H1 (cell line): ENCODE data around the gene ZNF483. TPM values are rescaled to one million over a fixed set of nuclear protein-coding genes. Genes with fewer than 3 reads are reported as not detected.
A peak's percentile ranks its signal among the peaks of the same experiment; 100 is the strongest.

Experiments used
- CTCF ChIA-PET: fragments of 300-600 bp; sonication (Branson Sonifier 250); formaldehyde crosslinking; loops from one replicate; lab custom pipeline; 2021; ENCODE audit not compliant: partially characterized antibody; lab: Charles Lee
- POLR2A ChIA-PET: fragments of 300-600 bp; sonication (Branson Sonifier 250); formaldehyde crosslinking; loops from one replicate; lab custom pipeline; 2021; ENCODE audit warnings: inconsistent platforms; ENCODE audit not compliant: partially characterized antibody; lab: Charles Lee
- DNase-seq, 2 experiments: peaks; one replicate each; pipeline versions ENCODE4 v3.0.0 to v3.0.0-alpha.2; 2010 to 2022; ENCODE audit warnings: low spot score in 2 of 2, low read depth in 1 of 2, mixed read lengths in 1 of 2
- FAIRE-seq: peaks from 2 replicates; lab custom pipeline; 2011; peaks lifted over from hg19 to GRCh38; lab: Jason Lieb, UNC
- H2AFZ ChIP-seq: 2 replicates; pipeline ENCODE4 v1.8.1; 2012; ENCODE audit warnings: low read length, inconsistent platforms
- H2AK5ac ChIP-seq: 2 replicates; pipeline ENCODE4 v1.6.1; 2013; ENCODE audit warnings: low read depth, low read length
- H2BK120ac ChIP-seq: replicated peaks from 2 replicates; pipeline ENCODE3; 2013; ENCODE audit warnings: low read depth, low read length, inconsistent platforms
- H2BK12ac ChIP-seq: 2 replicates; pipeline ENCODE4 v1.6.1; 2013; ENCODE audit warnings: low read depth, low read length
- H2BK15ac ChIP-seq: 2 replicates; pipeline ENCODE4 v1.6.1; 2013; ENCODE audit warnings: low read length
- H2BK20ac ChIP-seq: 2 replicates; pipeline ENCODE4 v1.6.1; 2013; ENCODE audit warnings: low read length
- H2BK5ac ChIP-seq: 2 replicates; pipeline ENCODE4 v1.6.1; 2013; ENCODE audit warnings: low read depth, low read length
- H3K14ac ChIP-seq: 2 replicates; pipeline ENCODE4 v1.6.1; 2013; ENCODE audit warnings: inconsistent platforms; ENCODE audit not compliant: insufficient read length
- H3K18ac ChIP-seq: 2 replicates; pipeline ENCODE4 v1.6.1; 2013; ENCODE audit warnings: low read length; ENCODE audit errors: extremely low read depth
- H3K23ac ChIP-seq: 2 replicates; pipeline ENCODE4 v1.6.1; 2013; ENCODE audit warnings: inconsistent platforms; ENCODE audit not compliant: insufficient read length
- H3K23me2 ChIP-seq: 2 replicates; pipeline ENCODE4 v1.6.1; 2013; ENCODE audit warnings: low read depth, low read length
- H3K27ac ChIP-seq: 2 replicates; pipeline ENCODE4 v1.6.1; 2011; ENCODE audit warnings: low read depth, low read length, inconsistent platforms
- H3K27me3 ChIP-seq, 4 experiments: replicated peaks in 1 of 4; 1 replicate in 1 of 4; 2 replicates in 3 of 4; pipeline versions ENCODE4 v1.6.1 to v1.8.1; 2011 to 2013; ENCODE audit warnings: low read length in 3 of 4, mild to moderate bottlenecking in 3 of 4, inconsistent platforms in 2 of 4, mixed read lengths in 2 of 4, moderate library complexity in 1 of 4; ENCODE audit not compliant: control insufficient read depth in 3 of 4, insufficient read depth in 3 of 4; ENCODE audit errors: extremely low read depth in 1 of 4
- H3K36me3 ChIP-seq, 4 experiments: 2 replicates each; pipeline versions ENCODE4 v1.6.1 to v1.8.1; 2011 to 2013; ENCODE audit warnings: mild to moderate bottlenecking in 4 of 4, low read length in 3 of 4, moderate library complexity in 2 of 4, control low read depth in 1 of 4, inconsistent platforms in 1 of 4; ENCODE audit not compliant: insufficient read depth in 4 of 4, control insufficient read depth in 2 of 4
- H3K4ac ChIP-seq: replicated peaks from 2 replicates; pipeline ENCODE3; 2013; ENCODE audit warnings: low read length, low read depth, mixed read lengths, inconsistent platforms; ENCODE audit not compliant: insufficient read length
- H3K4me1 ChIP-seq, 4 experiments: replicated peaks in 1 of 4; 1 replicate in 1 of 4; 2 replicates in 3 of 4; pipeline versions ENCODE4 v1.6.1 to v1.8.1; 2011 to 2013; ENCODE audit warnings: low read length in 3 of 4, inconsistent platforms in 2 of 4, mixed read lengths in 1 of 4; ENCODE audit not compliant: insufficient read depth in 4 of 4, control insufficient read depth in 3 of 4
- H3K4me2 ChIP-seq, 2 experiments: 2 replicates each; pipeline versions ENCODE4 v1.6.1 to v1.8.1; 2011 to 2013; ENCODE audit warnings: low read depth in 2 of 2, low read length in 2 of 2, control low read depth in 1 of 2, inconsistent platforms in 1 of 2, mild to moderate bottlenecking in 1 of 2; ENCODE audit not compliant: insufficient read depth in 1 of 2
- H3K4me3 ChIP-seq, 4 experiments: fragments of 200-600, 300-600 bp in 1 of 4; sonication (generic), shearing (Covaris generic), sonication (Bioruptor Twin) in 1 of 4; 2 replicates each; pipeline versions ENCODE4 v1.5.1 to v1.8.1; 2011 to 2016; ENCODE audit warnings: low read length in 4 of 4, low read depth in 3 of 4, control low read depth in 2 of 4, inconsistent platforms in 2 of 4, mild to moderate bottlenecking in 2 of 4, mixed read lengths in 1 of 4, moderate library complexity in 1 of 4; ENCODE audit not compliant: insufficient read depth in 2 of 4; ENCODE audit errors: extremely low read depth in 1 of 4
- H3K56ac ChIP-seq: replicated peaks from 2 replicates; pipeline ENCODE3; 2013; ENCODE audit warnings: low read depth, mild to moderate bottlenecking, mixed read lengths, low read length, inconsistent platforms; ENCODE audit not compliant: insufficient read length
- H3K79me1 ChIP-seq: 2 replicates; pipeline ENCODE4 v1.6.1; 2013; ENCODE audit warnings: low read depth, low read length, control low read depth
- H3K79me2 ChIP-seq, 2 experiments: 2 replicates each; pipeline versions ENCODE4 v1.6.1 to v1.8.1; 2012 to 2013; ENCODE audit warnings: low read length in 2 of 2, mild to moderate bottlenecking in 2 of 2, inconsistent platforms in 1 of 2; ENCODE audit not compliant: insufficient read depth in 2 of 2, control insufficient read depth in 1 of 2
- H3K9ac ChIP-seq, 4 experiments: replicated peaks in 1 of 4; 1 replicate in 1 of 4; 2 replicates in 3 of 4; pipeline versions ENCODE4 v1.6.1 to v1.8.1; 2011 to 2013; ENCODE audit warnings: low read depth in 3 of 4, low read length in 3 of 4, control low read depth in 2 of 4, mild to moderate bottlenecking in 2 of 4, moderate library complexity in 2 of 4, inconsistent platforms in 1 of 4; ENCODE audit errors: extremely low read depth in 1 of 4
- H3K9me3 ChIP-seq, 2 experiments: 2 replicates each; pipeline versions ENCODE4 v1.6.1 to v1.8.1; 2012 to 2013; ENCODE audit warnings: mild to moderate bottlenecking in 2 of 2, moderate library complexity in 2 of 2, control low read depth in 1 of 2, inconsistent platforms in 1 of 2, low read depth in 1 of 2, low read length in 1 of 2, mixed read lengths in 1 of 2; ENCODE audit not compliant: insufficient read depth in 2 of 2
- H4K20me1 ChIP-seq, 2 experiments: replicated peaks in 1 of 2; 2 replicates each; pipeline versions ENCODE3 to v1.8.1; 2011 to 2013; ENCODE audit warnings: inconsistent platforms in 2 of 2, low read length in 2 of 2, mild to moderate bottlenecking in 1 of 2; ENCODE audit not compliant: insufficient read depth in 2 of 2, control insufficient read depth in 1 of 2
- H4K5ac ChIP-seq: 2 replicates; pipeline ENCODE4 v1.6.1; 2013; ENCODE audit warnings: low read length, low read depth, mixed read lengths, inconsistent platforms; ENCODE audit not compliant: insufficient read length
- H4K8ac ChIP-seq: 2 replicates; pipeline ENCODE4 v1.8.0; 2013; ENCODE audit warnings: mild to moderate bottlenecking, moderate library complexity, low read length, inconsistent platforms; ENCODE audit not compliant: insufficient read depth; ENCODE audit errors: extremely low read depth
- H4K91ac ChIP-seq: replicated peaks from 2 replicates; pipeline ENCODE3; 2013; ENCODE audit warnings: low read length, mixed read lengths, inconsistent platforms; ENCODE audit not compliant: insufficient read length
- EGR1 ChIP-seq: IDR thresholded peaks from 2 replicates; pipeline ENCODE4 v1.6.1; 2011; ENCODE audit warnings: low read depth, low read length, borderline replicate concordance
- JUN ChIP-seq: IDR thresholded peaks from 2 replicates; pipeline ENCODE4 v1.6.1; 2011; ENCODE audit warnings: low read depth, mild to moderate bottlenecking, improper control_type of control experiment, low read length
- PHF8 ChIP-seq: fragments of 200-600 bp; sonication (generic); conservative IDR thresholded peaks from 2 replicates; pipeline ENCODE4 v1.7.1; 2012; ENCODE audit warnings: low read depth, mild to moderate bottlenecking, inconsistent platforms, low read length, moderate library complexity
- POLR2AphosphoS5 ChIP-seq: IDR thresholded peaks from 2 replicates; pipeline ENCODE4 v1.6.1; 2011; ENCODE audit warnings: low read depth, low read length
- RAD21 ChIP-seq, 2 experiments: IDR thresholded peaks in 1 of 2; conservative IDR thresholded peaks in 1 of 2; 2 replicates each; pipeline ENCODE4 v1.6.1; 2011; ENCODE audit warnings: low read depth in 2 of 2, low read length in 2 of 2, improper control_type of control experiment in 1 of 2, inconsistent platforms in 1 of 2, mild to moderate bottlenecking in 1 of 2, moderate library complexity in 1 of 2
- RBBP5 ChIP-seq: IDR thresholded peaks from 2 replicates; pipeline ENCODE4 v1.7.1; 2012; ENCODE audit warnings: low read depth, mild to moderate bottlenecking, inconsistent platforms, low read length, moderate library complexity, borderline replicate concordance
- SRF ChIP-seq: IDR thresholded peaks from 2 replicates; pipeline ENCODE4 v1.6.1; 2011; ENCODE audit warnings: mild to moderate bottlenecking, low read depth, low read length, moderate library complexity
- YY1 ChIP-seq: IDR thresholded peaks from 2 replicates; pipeline ENCODE4 v1.6.1; 2011; ENCODE audit warnings: low read depth, mild to moderate bottlenecking, low read length
- WGBS, 2 experiments: shearing (Covaris generic) in 1 of 2; methylation state at CpG; one replicate each; pipeline versions ENCODE4 v1.1.6 to v1.1.7; 2013 to 2015; ENCODE audit warnings: low lambda C conversion rate in 2 of 2, mixed read lengths in 2 of 2, inconsistent platforms in 1 of 2, low coverage in 1 of 2, missing lambda C conversion rate in 1 of 2; ENCODE audit not compliant: insufficient replicate concordance in 2 of 2, insufficient coverage in 1 of 2, insufficient read length in 1 of 2; ENCODE audit errors: extremely low coverage in 1 of 2, missing lambda C conversion rate in 1 of 2; 5-methylcytosine and 5-hydroxymethylcytosine counted together
- polyA plus RNA-seq, 7 experiments: library from polyadenylated mRNA; depleted of rRNA in 3 of 7; stranded (reverse) in 5 of 7; unstranded in 2 of 7; fragments of >200 nt in 5 of 7; fragments of 200-250 nt in 2 of 7; gene quantifications; 1 replicate in 5 of 7; 2 replicates in 1 of 7; 4 replicates in 1 of 7; pipeline versions ENCODE4 v1.2.1 to v1.2.3, GENCODE V29; 2011 to 2013; ENCODE audit warnings: missing spikeins in 2 of 7, mixed read lengths in 2 of 7
- total RNA-seq: library from RNA; stranded (reverse); fragmentation: NEBNext Ultra II Directional; extraction: Animal tissue kit (Norgen Biotek cat#: 25700); gene quantifications from 2 replicates; pipeline ENCODE4 v1.2.1, GENCODE V29; 2021
- TF ChIP-seq, protein P1 (sequence below): IDR thresholded peaks from 2 replicates; pipeline ENCODE4 v1.6.1; 2011; ENCODE audit warnings: low read depth, mild to moderate bottlenecking, low read length; ENCODE audit not compliant: insufficient read depth
- TF ChIP-seq, protein P2 (sequence below), 3 experiments: IDR thresholded peaks; 1 replicate in 2 of 3; 2 replicates in 1 of 3; pipeline versions ENCODE4 v1.5.1 to v1.6.1; 2011; ENCODE audit warnings: low read length in 3 of 3, mild to moderate bottlenecking in 3 of 3, inconsistent platforms in 2 of 3, low read depth in 1 of 3, moderate library complexity in 1 of 3; ENCODE audit not compliant: insufficient read depth in 1 of 3; ENCODE audit errors: control extremely low read depth in 1 of 3

The ZNF483 gene
- total and polyA plus RNA-seq, 2 of the 8 experiments (the other 6 are each of a cell fraction or from before 2014, with no cell fraction given): 4.8 to 83.8 TPM

DNA sequence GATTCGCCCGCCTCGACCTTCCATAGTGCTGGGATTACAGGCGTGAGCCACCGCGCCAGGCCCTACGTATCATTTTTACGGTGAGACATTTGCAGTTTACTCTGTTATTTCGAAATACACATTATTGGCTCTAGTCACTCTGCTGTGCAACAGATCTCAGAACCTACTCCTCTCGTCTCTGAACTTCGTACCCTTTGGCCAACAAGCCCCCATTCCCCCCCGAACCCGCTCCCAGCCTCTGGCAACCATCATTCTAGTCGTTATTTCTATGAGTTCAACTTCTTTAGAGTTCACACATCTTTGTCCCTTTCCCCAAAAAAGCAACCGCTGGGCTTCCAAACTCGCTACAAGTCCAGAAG, 73.7 kb downstream of the ZNF483 start:
- no peak overlapping the region for H3K18ac ChIP-seq
- peak overlapping the region; percentile 74; the same call in 1 of the 2 replicates for H2AFZ ChIP-seq
- H3K4me2 ChIP-seq: peak overlapping the region; percentile 84 to 95
- H3K4me1 ChIP-seq: no peaks in the 10 kb centered on the region
- no peak overlapping the region for H2AK5ac ChIP-seq
- peak overlapping the region in 2 of 4 experiments; percentile 25 to 43; a peak in 3 of 7 replicates for H3K9ac ChIP-seq
- H2BK5ac ChIP-seq: no peak overlapping the region
- peaks cover 0 to 7% (median 5%) of the 10 kb centered on the region in 4 experiments; a peak in 2 of 7 replicates for H3K27me3 ChIP-seq
- H4K20me1 ChIP-seq: no peaks in the 10 kb centered on the region
- no peaks in the 10 kb centered on the region for H3K79me1 ChIP-seq
- FAIRE-seq: no peak
- no peak overlapping the region for H2BK120ac ChIP-seq
- DNase-seq: no peak
- POLR2A ChIA-PET: interaction anchor here (1.0 to 3.7 kb wide), 6 partner anchors 15 to 101 kb away, joined by 3 to 27 read pairs (median 4); partner anchors contain the start of gene DNAJC25
- H3K23me2 ChIP-seq: peaks cover 17% of the 10 kb centered on the region
- CTCF ChIA-PET: interaction anchor here (0.8 to 3.1 kb wide), 27 partner anchors 9 to 476 kb away, joined by 3 to 42 read pairs (median 4); partner anchors contain the start of gene DNAJC25
- H3K23ac ChIP-seq: no peak overlapping the region
- H2BK12ac ChIP-seq: no peak overlapping the region
- H2BK20ac ChIP-seq: no peak overlapping the region
- no peak overlapping the region for H4K8ac ChIP-seq
- H3K79me2 ChIP-seq: no peaks in the 10 kb centered on the region
- H3K56ac ChIP-seq: no peak overlapping the region
- H3K4me3 ChIP-seq: peak overlapping the region; percentile 42 to 99 (median 80)
- 4% methylated on average over 16 of the region's 16 CpGs; no CpG with 5 or more reads in 1 of the 2 experiments for WGBS, 2 experiments
- H4K91ac ChIP-seq: no peak overlapping the region
- H3K27ac ChIP-seq: no peak overlapping the region
- peaks cover 0 to 12% (median 7%) of the 10 kb centered on the region in 4 experiments; a peak in 5 of 8 replicates for H3K36me3 ChIP-seq
- no peaks in the 10 kb centered on the region for H3K9me3 ChIP-seq
- no peak overlapping the region for H2BK15ac ChIP-seq
- H3K4ac ChIP-seq: no peak overlapping the region
- no peak overlapping the region for H4K5ac ChIP-seq
- H3K14ac ChIP-seq: no peak overlapping the region
- no peak for TF ChIP-seq PHF8
- TF ChIP-seq, protein P1, sequence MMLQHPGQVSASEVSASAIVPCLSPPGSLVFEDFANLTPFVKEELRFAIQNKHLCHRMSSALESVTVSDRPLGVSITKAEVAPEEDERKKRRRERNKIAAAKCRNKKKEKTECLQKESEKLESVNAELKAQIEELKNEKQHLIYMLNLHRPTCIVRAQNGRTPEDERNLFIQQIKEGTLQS: no peak
- TF ChIP-seq, protein P2, sequence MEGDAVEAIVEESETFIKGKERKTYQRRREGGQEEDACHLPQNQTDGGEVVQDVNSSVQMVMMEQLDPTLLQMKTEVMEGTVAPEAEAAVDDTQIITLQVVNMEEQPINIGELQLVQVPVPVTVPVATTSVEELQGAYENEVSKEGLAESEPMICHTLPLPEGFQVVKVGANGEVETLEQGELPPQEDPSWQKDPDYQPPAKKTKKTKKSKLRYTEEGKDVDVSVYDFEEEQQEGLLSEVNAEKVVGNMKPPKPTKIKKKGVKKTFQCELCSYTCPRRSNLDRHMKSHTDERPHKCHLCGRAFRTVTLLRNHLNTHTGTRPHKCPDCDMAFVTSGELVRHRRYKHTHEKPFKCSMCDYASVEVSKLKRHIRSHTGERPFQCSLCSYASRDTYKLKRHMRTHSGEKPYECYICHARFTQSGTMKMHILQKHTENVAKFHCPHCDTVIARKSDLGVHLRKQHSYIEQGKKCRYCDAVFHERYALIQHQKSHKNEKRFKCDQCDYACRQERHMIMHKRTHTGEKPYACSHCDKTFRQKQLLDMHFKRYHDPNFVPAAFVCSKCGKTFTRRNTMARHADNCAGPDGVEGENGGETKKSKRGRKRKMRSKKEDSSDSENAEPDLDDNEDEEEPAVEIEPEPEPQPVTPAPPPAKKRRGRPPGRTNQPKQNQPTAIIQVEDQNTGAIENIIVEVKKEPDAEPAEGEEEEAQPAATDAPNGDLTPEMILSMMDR (IDR thresholded peaks at IDR 0.05; ENCODE audit: control extremely low read depth in 1 of 3, insufficient read depth in 1 of 3, low read depth in 1 of 3, low read length in 3 of 3): no peak
- TF ChIP-seq RAD21 (IDR thresholded peaks at IDR 0.05 in 1 of 2, conservative IDR thresholded peaks at IDR 0.05 in 1 of 2; ENCODE audit: low read depth in 2 of 2, low read length in 2 of 2): no peak
- no peak for TF ChIP-seq POLR2AphosphoS5
- no peak for TF ChIP-seq SRF
- no peak for TF ChIP-seq EGR1
- no peak for TF ChIP-seq RBBP5
- TF ChIP-seq JUN: no peak
- TF ChIP-seq YY1: no peak
